Glutamatergic neuron (in vitro differentiated cells): ENCODE measurements around the gene WDR27. TPM values are rescaled to one million over a fixed set of nuclear protein-coding genes. Genes with fewer than 3 reads are reported as not detected.

ENCODE experiments used
- DNase-seq: peaks from one replicate; pipeline ENCODE4 v3.0.0; 2022
- H3K27ac Mint-ChIP-seq: one replicate; pipeline ENCODE4 v1.8.0; 2020; ENCODE audit warnings: mild to moderate bottlenecking, mixed read lengths, inconsistent platforms; ENCODE audit not compliant: unreplicated experiment
- H3K27me3 Mint-ChIP-seq: one replicate; pipeline ENCODE4 v1.8.0; 2020; ENCODE audit warnings: mild to moderate bottlenecking, moderate library complexity, mixed read lengths, inconsistent platforms; ENCODE audit not compliant: unreplicated experiment
- H3K36me3 Mint-ChIP-seq: one replicate; pipeline ENCODE4 v1.8.0; 2020; ENCODE audit warnings: mild to moderate bottlenecking, mixed read lengths, inconsistent platforms; ENCODE audit not compliant: unreplicated experiment
- H3K4me1 Mint-ChIP-seq: one replicate; pipeline ENCODE4 v1.8.0; 2020; ENCODE audit warnings: mild to moderate bottlenecking, low read depth, mixed read lengths, inconsistent platforms; ENCODE audit not compliant: unreplicated experiment
- H3K4me3 Mint-ChIP-seq: one replicate; pipeline ENCODE4 v1.8.0; 2020; ENCODE audit warnings: mild to moderate bottlenecking, mixed read lengths, inconsistent platforms; ENCODE audit not compliant: unreplicated experiment
- H3K9me3 Mint-ChIP-seq: one replicate; pipeline ENCODE4 v1.8.0; 2020; ENCODE audit warnings: mild to moderate bottlenecking, moderate library complexity, mixed read lengths, inconsistent platforms; ENCODE audit not compliant: unreplicated experiment
- total RNA-seq: library from RNA; stranded (reverse); fragmentation: NEBNext Ultra II Directional; extraction: Animal tissue kit (Norgen Biotek cat#: 25700); gene quantifications from one replicate; pipeline ENCODE4 v1.2.1, GENCODE V29; 2021; ENCODE audit not compliant: unreplicated experiment
- TF ChIP-seq, protein P1 (sequence below): fragments of 200-600 bp; sonication (generic); IDR thresholded peaks from one replicate; pipeline ENCODE4 v1.5.0; 2021; ENCODE audit not compliant: partially characterized antibody, unreplicated experiment

WDR27 gene
- total RNA-seq, 1 donor from 2014 or later, result 64.8 TPM

DNA sequence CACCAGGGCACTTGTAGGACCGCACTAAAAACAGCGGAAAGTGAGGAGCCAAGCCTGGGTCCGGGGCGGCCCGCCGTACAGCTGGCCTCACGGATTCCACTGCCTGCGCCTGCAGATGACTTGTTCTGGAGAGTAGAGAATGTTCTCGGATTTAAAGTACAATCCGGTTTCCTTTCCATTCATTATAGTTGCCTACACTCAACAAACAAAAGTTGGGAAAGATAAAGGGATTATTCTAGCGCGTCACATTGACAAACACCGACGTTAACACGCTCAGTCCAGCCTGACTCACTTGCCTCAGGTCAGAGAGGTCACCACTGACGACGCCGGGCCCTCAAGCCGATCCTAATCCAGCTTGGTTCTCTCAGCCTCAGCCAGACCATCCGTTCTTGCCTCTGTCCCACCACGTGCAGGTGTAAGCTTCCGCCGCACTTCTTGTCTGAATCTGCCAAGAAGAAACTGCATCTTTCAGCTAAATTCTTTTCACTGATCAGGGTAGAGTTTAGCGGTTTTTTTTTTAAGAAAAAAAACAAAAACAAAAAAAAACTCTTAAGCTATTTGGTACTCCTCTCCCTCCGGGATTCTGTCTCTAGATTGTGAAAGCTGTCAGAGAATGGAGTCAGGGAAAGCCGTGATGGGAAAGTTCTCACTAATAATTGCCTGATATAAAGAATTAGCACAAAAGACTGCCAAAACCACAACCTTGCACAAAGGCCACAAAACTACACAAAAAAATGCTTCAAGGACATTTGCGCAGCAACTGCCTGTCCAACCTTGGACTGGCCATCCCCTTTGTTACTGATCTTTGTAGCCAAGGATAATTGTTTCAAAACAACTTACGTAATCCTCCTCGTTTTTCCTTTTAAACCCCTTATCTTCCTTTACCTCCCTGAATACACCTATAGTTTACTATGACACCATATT is 23.6 kb upstream of the WDR27 start:
- peaks cover 14% of the 10 kb centered on the region for H3K9me3 Mint-ChIP-seq
- peak overlapping the region; percentile 80 for H3K27ac Mint-ChIP-seq
- H3K4me3 Mint-ChIP-seq, result peak overlapping the region; percentile 89
- TF ChIP-seq, protein P1, sequence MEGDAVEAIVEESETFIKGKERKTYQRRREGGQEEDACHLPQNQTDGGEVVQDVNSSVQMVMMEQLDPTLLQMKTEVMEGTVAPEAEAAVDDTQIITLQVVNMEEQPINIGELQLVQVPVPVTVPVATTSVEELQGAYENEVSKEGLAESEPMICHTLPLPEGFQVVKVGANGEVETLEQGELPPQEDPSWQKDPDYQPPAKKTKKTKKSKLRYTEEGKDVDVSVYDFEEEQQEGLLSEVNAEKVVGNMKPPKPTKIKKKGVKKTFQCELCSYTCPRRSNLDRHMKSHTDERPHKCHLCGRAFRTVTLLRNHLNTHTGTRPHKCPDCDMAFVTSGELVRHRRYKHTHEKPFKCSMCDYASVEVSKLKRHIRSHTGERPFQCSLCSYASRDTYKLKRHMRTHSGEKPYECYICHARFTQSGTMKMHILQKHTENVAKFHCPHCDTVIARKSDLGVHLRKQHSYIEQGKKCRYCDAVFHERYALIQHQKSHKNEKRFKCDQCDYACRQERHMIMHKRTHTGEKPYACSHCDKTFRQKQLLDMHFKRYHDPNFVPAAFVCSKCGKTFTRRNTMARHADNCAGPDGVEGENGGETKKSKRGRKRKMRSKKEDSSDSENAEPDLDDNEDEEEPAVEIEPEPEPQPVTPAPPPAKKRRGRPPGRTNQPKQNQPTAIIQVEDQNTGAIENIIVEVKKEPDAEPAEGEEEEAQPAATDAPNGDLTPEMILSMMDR, result no peak
- H3K27me3 Mint-ChIP-seq, result peaks cover 11% of the 10 kb centered on the region
- peaks cover 5% of the 10 kb centered on the region for H3K4me1 Mint-ChIP-seq
- DNase-seq, result peak; percentile 70
- H3K36me3 Mint-ChIP-seq, result no peaks in the 10 kb centered on the region

GRCh38 chr6:169724494-169725124 is 22.8 kb upstream of the WDR27 start, which contains the start of gene PHF10:
TSS of gene PHF10 (minus strand) at chr6:169724500. CDS start at chr6:169723931, 569 bp downstream.
- H3K27ac Mint-ChIP-seq, result peak within 1 kb of the TSS; percentile 80

DNA sequence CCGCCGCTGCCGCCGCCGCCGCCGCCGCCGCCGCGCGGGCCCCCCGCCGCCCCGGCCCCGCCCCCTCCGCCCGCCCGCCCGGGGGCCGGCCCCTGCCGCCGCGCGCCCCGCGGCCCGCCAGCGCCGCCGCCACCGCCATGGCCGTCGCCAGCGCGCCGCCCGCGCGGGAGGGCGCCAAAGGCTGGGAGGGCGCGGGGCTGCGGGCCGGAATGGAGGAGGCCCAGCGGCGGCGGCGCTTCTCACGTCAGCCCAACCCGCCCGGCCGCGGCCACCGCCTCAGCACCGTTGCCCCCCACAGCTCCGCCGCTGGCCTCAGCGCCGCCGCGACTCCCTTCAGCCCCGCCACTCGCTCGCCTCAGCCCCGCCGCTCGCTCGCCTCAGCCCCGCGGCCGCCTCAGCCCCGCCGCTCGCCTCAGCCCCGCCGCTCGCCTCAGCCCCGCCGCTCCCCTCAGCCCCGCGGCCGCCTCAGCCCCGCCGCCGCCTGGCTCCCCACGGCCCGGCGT is 22.2 kb upstream of the WDR27 start:
- no peak overlapping the region for H3K4me3 Mint-ChIP-seq
- peak; percentile 69 for DNase-seq

More at GRCh38 chr6:169724494-169725124, 22.8 kb upstream of the WDR27 start, which contains the start of gene PHF10:
- TF ChIP-seq, protein P1, result no peak
- Mint-ChIP-seq H3K27me3 (peaks cover 11% of the 10 kb centered on the region), H3K9me3 (peaks cover 14% of the 10 kb centered on the region), H3K4me1 (peaks cover 5% of the 10 kb centered on the region), H3K36me3 (no peaks in the 10 kb centered on the region), H3K4me3 (peak within 1 kb of the TSS; percentile 90)
- peak; percentile 93 for DNase-seq

DNA sequence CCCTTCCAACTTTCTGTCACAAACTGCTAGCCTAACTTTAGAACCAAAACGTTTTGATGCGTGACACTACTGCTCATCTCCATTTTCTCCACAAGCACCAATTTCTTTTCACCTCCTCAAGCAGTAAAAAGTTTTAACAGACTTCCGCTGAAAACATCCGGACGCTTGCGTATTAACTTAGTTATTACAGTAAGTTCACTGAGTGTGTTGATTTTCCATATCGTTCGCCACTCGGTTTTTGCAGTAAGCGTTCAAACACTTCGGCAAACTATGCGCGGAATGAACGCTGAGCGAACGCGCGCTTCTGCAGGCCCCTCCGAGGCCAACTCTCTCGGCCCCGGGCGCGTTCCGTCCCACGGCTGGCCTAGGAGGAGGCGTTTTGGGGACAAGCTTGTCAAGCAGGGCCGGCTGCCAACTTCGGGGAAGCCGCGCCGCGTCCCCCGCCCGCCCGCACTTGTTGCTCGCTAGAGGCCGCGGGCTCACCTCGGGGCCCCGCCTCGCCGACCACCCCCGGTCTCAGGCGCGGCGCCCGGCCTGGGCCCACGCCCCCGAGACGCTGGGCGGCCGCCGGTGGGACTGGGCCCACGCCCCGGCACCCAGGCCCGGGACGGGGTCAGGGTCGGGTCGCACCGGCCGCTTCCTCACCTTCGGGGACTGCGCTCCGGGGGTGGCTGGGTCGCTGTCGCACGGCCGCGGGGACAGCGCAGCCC is 21.5 kb upstream of the WDR27 start:
- peaks cover 14% of the 10 kb centered on the region for H3K9me3 Mint-ChIP-seq
- DNase-seq, result peak; percentile 63
- H3K36me3 Mint-ChIP-seq, result no peaks in the 10 kb centered on the region
- H3K4me1 Mint-ChIP-seq, result peaks cover 5% of the 10 kb centered on the region
- TF ChIP-seq, protein P1, result no peak
- peaks cover 11% of the 10 kb centered on the region for H3K27me3 Mint-ChIP-seq
- H3K27ac Mint-ChIP-seq, result no peak overlapping the region
- H3K4me3 Mint-ChIP-seq, result peak overlapping the region; percentile 90

More for the DNA sequence above, 22.2 kb upstream of the WDR27 start:
- no peaks in the 10 kb centered on the region for H3K36me3 Mint-ChIP-seq
- H3K27ac Mint-ChIP-seq, result no peak overlapping the region
- H3K9me3 Mint-ChIP-seq, result peaks cover 14% of the 10 kb centered on the region
- H3K4me1 Mint-ChIP-seq, result peaks cover 5% of the 10 kb centered on the region
- H3K27me3 Mint-ChIP-seq, result peaks cover 11% of the 10 kb centered on the region
- TF ChIP-seq, protein P1, result no peak
